Natural killer cell (primary cell): ENCODE data around the gene KCNN1. TPM values are rescaled to one million over a fixed set of nuclear protein-coding genes. Genes with fewer than 3 reads are reported as not detected.
"Not testable (repeated sequence)": the region's sequence is repeated elsewhere in the genome, so short reads cannot be mapped to it uniquely, and the experiment has no call there.

Experiments used
- ATAC-seq, 3 donors: fragments of 150-1000 bp in 2 of 3; fragments of 200-7000 bp in 1 of 3; cut with Tn5 transposase; 1 replicate in 1 of 3; 2 replicates in 2 of 3; pipeline ENCODE4 v1.10.0; 2021; ENCODE audit warnings: mild to moderate bottlenecking in 2 of 3, moderate library complexity in 2 of 3
- DNase-seq, 2 donors: peaks; one replicate each; pipeline versions ENCODE4 v3.0.0 to v3.0.0-alpha.2; 2013 to 2021; ENCODE audit warnings: mixed read lengths in 1 of 2
- H3K27ac ChIP-seq: one replicate; pipeline ENCODE4 v1.5.1; 2013; ENCODE audit warnings: mild to moderate bottlenecking, low read length
- H3K27me3 ChIP-seq: one replicate; pipeline ENCODE4 v1.6.1; 2013; ENCODE audit warnings: low read length; ENCODE audit not compliant: control insufficient read depth, insufficient read depth
- H3K36me3 ChIP-seq: one replicate; pipeline ENCODE4 v1.6.1; 2013; ENCODE audit warnings: low read length; ENCODE audit not compliant: control insufficient read depth, insufficient read depth
- H3K4me1 ChIP-seq: one replicate; pipeline ENCODE4 v1.6.1; 2013; ENCODE audit warnings: low read length; ENCODE audit not compliant: control insufficient read depth, insufficient read depth
- H3K4me3 ChIP-seq: one replicate; pipeline ENCODE4 v1.5.1; 2013; ENCODE audit warnings: low read length
- H3K9me3 ChIP-seq: one replicate; pipeline ENCODE4 v1.6.1; 2013; ENCODE audit warnings: low read length; ENCODE audit not compliant: control insufficient read depth, insufficient read depth
- H3K27ac Mint-ChIP-seq, 2 donors: one replicate each; pipeline ENCODE4 v1.8.0; 2022; ENCODE audit warnings: mild to moderate bottlenecking in 2 of 2, mixed read lengths in 2 of 2, moderate library complexity in 1 of 2
- H3K27me3 Mint-ChIP-seq, 2 donors: one replicate each; pipeline ENCODE4 v1.8.0; 2022; ENCODE audit warnings: low read depth in 2 of 2, mixed read lengths in 2 of 2
- H3K36me3 Mint-ChIP-seq: one replicate; pipeline ENCODE4 v1.8.0; 2022; ENCODE audit warnings: mixed read lengths
- H3K4me1 Mint-ChIP-seq, 2 donors: one replicate each; pipeline ENCODE4 v1.8.0; 2022; ENCODE audit warnings: mixed read lengths in 2 of 2
- H3K4me3 Mint-ChIP-seq: one replicate; pipeline ENCODE4 v1.8.0; 2022; ENCODE audit warnings: mild to moderate bottlenecking, moderate library complexity, mixed read lengths
- H3K9me3 Mint-ChIP-seq, 2 donors: one replicate each; pipeline ENCODE4 v1.8.0; 2022; ENCODE audit warnings: mixed read lengths in 2 of 2
- WGBS: methylation state at CpG from one replicate; pipeline ENCODE4 v1.1.7; 2013; ENCODE audit warnings: missing lambda C conversion rate; ENCODE audit not compliant: insufficient coverage; 5-methylcytosine and 5-hydroxymethylcytosine counted together
- intact Hi-C: fragments of 100-400 bp; cut with micrococcal nuclease; formaldehyde crosslinking; loops from one replicate; pipeline ENCODE4 v1.14.2; 2022
- total RNA-seq, 4 donors: library from RNA; stranded (reverse); fragments of 120-200 nt in 1 of 4; gene quantifications; one replicate each; pipeline versions ENCODE4 v1.2.3 to v1.2.4, GENCODE V29; 2013 to 2022
- TF ChIP-seq, protein P1 (sequence below): fragments of 200-600 bp; IDR thresholded peaks from one replicate; pipeline ENCODE4 v1.8.0; 2022; ENCODE audit warnings: antibody characterized with exemption

The KCNN1 gene
- not detected for total RNA-seq
- total RNA-seq (2013) = not detected

DNA sequence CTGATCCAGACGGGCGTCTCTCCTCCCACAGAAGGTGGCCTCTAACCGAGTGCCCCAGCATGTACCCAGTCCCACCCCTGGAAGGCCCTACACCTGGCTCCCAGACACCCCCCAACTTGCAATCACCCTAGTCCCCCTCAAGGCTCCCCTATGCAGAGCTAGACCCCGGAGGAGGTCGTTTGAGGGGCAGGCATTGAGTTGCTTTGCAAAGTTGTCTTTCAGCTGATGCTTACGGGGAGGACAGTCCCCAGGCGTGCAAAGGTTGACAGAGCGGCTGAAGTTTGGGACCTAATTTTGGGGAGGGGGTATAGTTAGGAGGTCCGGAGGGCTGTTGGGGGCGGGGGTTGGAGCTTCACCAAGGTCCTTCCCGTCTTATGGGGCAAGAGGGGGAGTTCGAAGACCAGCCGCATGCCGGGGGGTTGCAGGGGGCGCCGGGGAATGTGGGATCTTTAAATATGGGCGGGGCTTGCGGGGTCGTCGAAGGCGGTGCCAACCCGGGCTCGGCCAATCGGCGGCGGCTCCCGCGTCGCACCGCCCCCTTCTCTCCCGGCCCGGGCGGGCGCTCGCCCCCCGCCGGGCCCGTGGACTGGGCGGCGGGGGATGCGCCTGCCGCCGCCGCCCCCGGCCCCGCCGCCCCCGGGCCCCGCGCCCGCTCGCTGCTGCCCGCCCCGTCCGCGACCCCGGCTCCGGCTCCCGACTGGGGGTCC, at the start of gene KCNN1:
Gene KCNN1, plus strand, starts transcription at position 558 of the 707 bp plus-strand sequence. CDS start 6,782 bp downstream, outside the sequence.
- DNase-seq = peak in 1 of 2 donors; percentile 28
- no peaks in the 10 kb centered on the region for H3K9me3 ChIP-seq
- Mint-ChIP-seq H3K9me3 (no peaks in the 10 kb centered on the region), H3K4me1 (peaks cover 0 to 5% of the 10 kb centered on the region in 2 donors), H3K27ac (no peak within 1 kb of the TSS), H3K27me3 (peaks cover 29 to 31% of the 10 kb centered on the region in 2 donors), H3K4me3 (peak within 1 kb of the TSS; percentile 42), H3K36me3 (no peaks in the 10 kb centered on the region)
- no peak within 1 kb of the TSS for H3K27ac ChIP-seq
- peak in 1 of 3 donors; percentile 59 for ATAC-seq
- peaks cover 15% of the 10 kb centered on the region for H3K27me3 ChIP-seq
- H3K4me1 ChIP-seq = peaks cover 4% of the 10 kb centered on the region
- TF ChIP-seq, protein P1, sequence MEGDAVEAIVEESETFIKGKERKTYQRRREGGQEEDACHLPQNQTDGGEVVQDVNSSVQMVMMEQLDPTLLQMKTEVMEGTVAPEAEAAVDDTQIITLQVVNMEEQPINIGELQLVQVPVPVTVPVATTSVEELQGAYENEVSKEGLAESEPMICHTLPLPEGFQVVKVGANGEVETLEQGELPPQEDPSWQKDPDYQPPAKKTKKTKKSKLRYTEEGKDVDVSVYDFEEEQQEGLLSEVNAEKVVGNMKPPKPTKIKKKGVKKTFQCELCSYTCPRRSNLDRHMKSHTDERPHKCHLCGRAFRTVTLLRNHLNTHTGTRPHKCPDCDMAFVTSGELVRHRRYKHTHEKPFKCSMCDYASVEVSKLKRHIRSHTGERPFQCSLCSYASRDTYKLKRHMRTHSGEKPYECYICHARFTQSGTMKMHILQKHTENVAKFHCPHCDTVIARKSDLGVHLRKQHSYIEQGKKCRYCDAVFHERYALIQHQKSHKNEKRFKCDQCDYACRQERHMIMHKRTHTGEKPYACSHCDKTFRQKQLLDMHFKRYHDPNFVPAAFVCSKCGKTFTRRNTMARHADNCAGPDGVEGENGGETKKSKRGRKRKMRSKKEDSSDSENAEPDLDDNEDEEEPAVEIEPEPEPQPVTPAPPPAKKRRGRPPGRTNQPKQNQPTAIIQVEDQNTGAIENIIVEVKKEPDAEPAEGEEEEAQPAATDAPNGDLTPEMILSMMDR = no peak
- WGBS = 9% methylated on average over 57 of the region's 59 CpGs
- H3K4me3 ChIP-seq = no peak within 1 kb of the TSS
- H3K36me3 ChIP-seq = no peaks in the 10 kb centered on the region
- intact Hi-C loops = no loop called here

DNA sequence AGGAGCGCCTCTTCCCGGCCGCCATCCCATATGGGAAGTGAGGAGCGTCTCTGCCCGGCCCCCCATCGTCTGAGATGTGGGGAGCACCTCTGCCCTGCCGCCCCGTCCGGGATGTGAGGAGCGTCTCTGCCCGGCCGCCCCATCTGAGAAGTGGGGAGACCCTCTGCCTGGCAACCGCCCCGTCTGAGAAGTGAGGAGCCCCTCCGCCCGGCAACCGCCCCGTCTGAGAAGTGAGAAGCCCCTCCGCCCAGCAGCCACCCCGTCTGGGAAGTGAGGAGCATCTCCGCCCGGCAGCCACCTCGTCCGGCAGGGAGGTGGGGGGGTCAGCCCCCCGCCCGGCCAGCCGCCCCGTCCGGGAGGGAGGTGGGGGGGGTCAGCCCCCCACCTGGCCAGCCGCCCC, 48.8 kb upstream of the KCNN1 start:
- DNase-seq, H3K4me1 ChIP-seq, H3K27me3 ChIP-seq, H3K27me3 Mint-ChIP-seq, H3K27ac ChIP-seq, H3K36me3 ChIP-seq, intact Hi-C loops, H3K27ac Mint-ChIP-seq, H3K9me3 ChIP-seq, H3K36me3 Mint-ChIP-seq, H3K4me1 Mint-ChIP-seq, H3K4me3 ChIP-seq, H3K4me3 Mint-ChIP-seq, ATAC-seq, H3K9me3 Mint-ChIP-seq: not testable (repeated sequence)
- WGBS = 98% methylated on average over 22 of the region's 30 CpGs

DNA sequence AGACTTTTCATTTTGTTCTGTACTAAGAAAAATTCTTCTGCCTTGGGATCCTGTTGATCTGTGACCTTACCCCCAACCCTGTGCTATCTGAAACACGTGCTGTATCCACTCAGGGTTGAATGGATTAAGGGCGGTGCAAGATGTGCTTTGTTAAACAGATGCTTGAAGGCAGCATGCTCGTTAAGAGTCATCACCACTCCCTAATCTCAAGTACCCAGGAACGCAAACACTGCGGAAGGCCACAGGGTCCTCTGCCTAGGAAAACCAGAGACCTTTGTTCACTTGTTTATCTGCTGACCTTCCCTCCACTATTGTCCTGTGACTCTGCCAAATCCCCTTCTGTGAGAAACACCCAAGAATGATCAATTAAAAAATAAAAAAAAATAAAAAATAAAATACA, 47.8 kb upstream of the KCNN1 start:
- ATAC-seq, H3K27me3 ChIP-seq, H3K4me1 Mint-ChIP-seq, intact Hi-C loops, H3K27me3 Mint-ChIP-seq, H3K27ac ChIP-seq, H3K4me1 ChIP-seq, H3K36me3 ChIP-seq, H3K27ac Mint-ChIP-seq, H3K4me3 Mint-ChIP-seq, H3K9me3 Mint-ChIP-seq, H3K4me3 ChIP-seq, DNase-seq, H3K9me3 ChIP-seq, H3K36me3 Mint-ChIP-seq: not testable (repeated sequence)
- no CpG with 5 or more reads among the region's 5 CpGs for WGBS

DNA sequence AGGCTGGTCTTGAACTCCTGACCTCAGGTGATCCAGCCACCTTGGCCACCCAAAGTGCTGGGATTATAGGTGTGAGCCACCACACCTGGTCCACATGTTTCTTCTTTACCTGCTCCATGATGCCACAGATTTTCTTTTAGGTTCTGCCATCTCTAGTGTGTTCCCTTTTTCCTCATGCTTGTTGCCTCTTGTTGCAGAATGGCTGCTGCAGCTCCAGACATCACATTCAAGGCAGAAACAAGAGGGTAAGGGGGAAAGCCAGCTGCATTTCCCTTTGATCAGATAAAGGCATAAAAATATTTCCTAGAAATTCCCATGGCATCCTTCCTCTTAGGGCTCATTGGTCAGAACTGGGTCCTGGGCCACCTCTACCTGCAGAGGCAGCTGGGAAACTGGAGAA, 46.4 kb upstream of the KCNN1 start:
- H3K27ac Mint-ChIP-seq = no peak overlapping the region
- intact Hi-C loops = no loop called here
- no peak for ATAC-seq

More for the DNA sequence above, 46.4 kb upstream of the KCNN1 start:
- Mint-ChIP-seq H3K9me3 (no peaks in the 10 kb centered on the region), H3K36me3 (no peaks in the 10 kb centered on the region), H3K27me3 (peaks cover 0 to 2% of the 10 kb centered on the region in 2 donors), H3K4me1 (no peaks in the 10 kb centered on the region), H3K4me3 (no peak overlapping the region)
- TF ChIP-seq, protein P1 = no peak
- Histone ChIP-seq H3K4me3 (no peak overlapping the region), H3K4me1 (no peaks in the 10 kb centered on the region), H3K9me3 (no peaks in the 10 kb centered on the region), H3K27me3 (no peaks in the 10 kb centered on the region), H3K36me3 (no peaks in the 10 kb centered on the region), H3K27ac (no peak overlapping the region)
- no peak for DNase-seq
